ENCODE measurements around the gene EEF1A2. TPM values are rescaled to one million over a fixed set of nuclear protein-coding genes. Genes with fewer than 3 reads are reported as not detected.

The EEF1A2 gene
- total and polyA plus RNA-seq, 12 donors, result 881 to 1,465 (median 1,307) TPM

DNA sequence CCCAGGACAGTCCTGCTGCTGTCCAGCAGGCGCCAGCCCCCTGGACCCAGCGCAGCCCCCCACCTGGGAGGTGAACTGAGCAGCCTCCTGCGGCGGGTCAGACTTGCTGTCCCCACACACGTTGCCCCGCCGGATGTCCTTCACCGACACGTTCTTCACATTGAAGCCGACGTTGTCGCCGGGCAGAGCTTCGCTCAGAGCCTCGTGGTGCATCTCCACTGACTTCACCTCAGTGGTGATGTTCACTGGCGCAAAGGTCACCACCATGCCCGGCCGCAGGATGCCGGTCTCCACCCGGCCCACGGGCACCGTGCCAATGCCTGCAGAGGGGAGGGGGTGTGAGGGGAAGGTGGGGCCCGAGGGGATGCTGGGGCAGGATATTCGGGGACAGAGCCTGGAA, 8.5 kb downstream of the EEF1A2 start:
- peaks cover 0 to 67% (median 3%) of the 10 kb centered on the region in 9 donors for H3K36me3 ChIP-seq
- peaks cover 0 to 44% (median 37%) of the 10 kb centered on the region in 7 donors for H3K27me3 ChIP-seq
- ATAC-seq, result peak in 1 of 8 donors; percentile 20
- 58 to 61% methylated on average over 24 of the region's 24 CpGs for WGBS, 2 donors
- intact Hi-C loops (cut with DNase I), result no loop called here
- peaks cover 0 to 3% (median 0%) of the 10 kb centered on the region in 11 donors for H3K9me3 ChIP-seq
- H3K27ac ChIP-seq, result no peak overlapping the region
- H3K4me3 ChIP-seq, result no peak overlapping the region
- TF ChIP-seq, protein P1, sequence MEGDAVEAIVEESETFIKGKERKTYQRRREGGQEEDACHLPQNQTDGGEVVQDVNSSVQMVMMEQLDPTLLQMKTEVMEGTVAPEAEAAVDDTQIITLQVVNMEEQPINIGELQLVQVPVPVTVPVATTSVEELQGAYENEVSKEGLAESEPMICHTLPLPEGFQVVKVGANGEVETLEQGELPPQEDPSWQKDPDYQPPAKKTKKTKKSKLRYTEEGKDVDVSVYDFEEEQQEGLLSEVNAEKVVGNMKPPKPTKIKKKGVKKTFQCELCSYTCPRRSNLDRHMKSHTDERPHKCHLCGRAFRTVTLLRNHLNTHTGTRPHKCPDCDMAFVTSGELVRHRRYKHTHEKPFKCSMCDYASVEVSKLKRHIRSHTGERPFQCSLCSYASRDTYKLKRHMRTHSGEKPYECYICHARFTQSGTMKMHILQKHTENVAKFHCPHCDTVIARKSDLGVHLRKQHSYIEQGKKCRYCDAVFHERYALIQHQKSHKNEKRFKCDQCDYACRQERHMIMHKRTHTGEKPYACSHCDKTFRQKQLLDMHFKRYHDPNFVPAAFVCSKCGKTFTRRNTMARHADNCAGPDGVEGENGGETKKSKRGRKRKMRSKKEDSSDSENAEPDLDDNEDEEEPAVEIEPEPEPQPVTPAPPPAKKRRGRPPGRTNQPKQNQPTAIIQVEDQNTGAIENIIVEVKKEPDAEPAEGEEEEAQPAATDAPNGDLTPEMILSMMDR (IDR thresholded peaks at IDR 0.05), result no peak
- peak in 1 of 2 donors; percentile 32 for DNase-seq
- H3K4me1 ChIP-seq, result peaks cover 0 to 15% (median 7%) of the 10 kb centered on the region in 9 donors

GRCh38 chr20:63488315-63489251, 10.3 kb downstream of the EEF1A2 start:
- Histone ChIP-seq H3K36me3 (peaks cover 0 to 49% (median 2%) of the 10 kb centered on the region in 9 donors), H3K27me3 (peaks cover 0 to 56% (median 42%) of the 10 kb centered on the region in 7 donors), H3K4me3 (no peak overlapping the region), H3K27ac (no peak overlapping the region), H3K9me3 (peaks cover 0 to 3% (median 0%) of the 10 kb centered on the region in 11 donors), H3K4me1 (peaks cover 0 to 29% (median 5%) of the 10 kb centered on the region in 9 donors)
- TF ChIP-seq, protein P1 (IDR thresholded peaks at IDR 0.05), result no peak
- peak in 1 of 2 donors; percentile 7 for DNase-seq
- intact Hi-C loops (cut with DNase I), result no loop called here
- ATAC-seq, result no peak
- WGBS, 2 donors, result 31 to 44% methylated on average over 64 to 83 of the region's 83 CpGs

DNA sequence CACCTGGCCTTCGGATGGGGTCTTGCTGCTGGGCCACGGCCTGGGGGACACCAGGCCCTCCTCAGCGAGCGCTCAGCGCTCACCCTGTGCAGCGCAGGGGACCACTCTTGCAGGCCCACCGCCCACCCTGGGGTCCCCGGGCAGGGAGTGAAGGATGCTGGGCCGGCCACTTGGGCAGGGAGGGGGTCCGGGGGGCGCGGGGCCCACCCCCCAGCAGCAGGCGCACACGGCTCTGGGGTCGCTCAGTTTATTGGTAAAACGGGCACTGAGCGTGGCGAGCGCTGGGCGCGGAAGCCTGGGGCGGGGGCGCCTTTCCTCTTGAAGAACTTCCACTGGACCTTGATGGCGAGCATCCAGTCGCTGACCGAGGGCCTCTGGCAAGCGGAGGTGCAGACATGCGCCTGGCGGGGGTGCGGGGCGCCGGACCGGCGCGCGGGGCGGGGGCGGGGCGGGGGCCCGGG, 11.1 kb downstream of the EEF1A2 start:
- DNase-seq, result no peak
- peaks cover 0 to 57% (median 42%) of the 10 kb centered on the region in 7 donors for H3K27me3 ChIP-seq
- TF ChIP-seq, protein P1 (IDR thresholded peaks at IDR 0.05), result no peak
- 32 to 56% methylated on average over 22 to 39 of the region's 40 CpGs for WGBS, 2 donors
- H3K4me3 ChIP-seq, result no peak overlapping the region
- peaks cover 0 to 3% (median 0%) of the 10 kb centered on the region in 11 donors for H3K9me3 ChIP-seq
- peaks cover 0 to 41% (median 0%) of the 10 kb centered on the region in 9 donors for H3K36me3 ChIP-seq
- peaks cover 0 to 35% (median 12%) of the 10 kb centered on the region in 9 donors for H3K4me1 ChIP-seq
- intact Hi-C loops (cut with DNase I), result no loop called here
- no peak for ATAC-seq
- no peak overlapping the region for H3K27ac ChIP-seq

DNA sequence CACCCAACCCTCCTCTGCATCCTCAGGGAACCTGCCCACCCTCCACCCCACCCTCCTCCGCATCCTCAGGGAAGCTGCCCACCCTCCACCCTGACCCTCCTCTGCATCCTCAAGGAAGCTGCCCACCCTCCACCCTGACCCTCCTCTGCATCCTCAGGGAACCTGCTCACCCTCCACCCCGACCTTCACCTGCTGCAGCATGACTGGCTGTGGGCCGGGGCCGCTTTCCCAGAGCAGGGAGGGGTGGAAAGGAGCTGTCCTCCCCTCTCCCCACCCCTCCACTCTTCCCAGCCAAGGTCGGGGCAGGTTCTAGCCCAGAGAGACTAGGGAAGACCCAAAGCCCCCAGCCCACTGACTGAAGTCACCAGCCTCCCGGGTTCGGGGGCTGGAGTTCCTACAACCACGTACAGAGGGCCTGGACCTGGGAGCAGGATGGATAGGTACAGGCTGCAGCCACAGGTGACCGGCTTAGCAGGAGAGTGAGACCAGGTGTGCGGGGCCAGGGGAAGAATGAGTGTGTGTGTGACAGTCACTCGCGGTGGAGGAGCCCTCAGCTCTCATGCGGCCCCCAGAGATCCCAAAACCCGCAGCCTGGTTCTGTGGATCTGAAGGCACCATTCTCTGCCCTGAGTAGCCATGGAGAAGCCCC, 11.6 kb downstream of the EEF1A2 start:
- Histone ChIP-seq H3K4me1 (peaks cover 0 to 41% (median 16%) of the 10 kb centered on the region in 9 donors), H3K4me3 (no peak overlapping the region), H3K36me3 (peaks cover 0 to 41% (median 0%) of the 10 kb centered on the region in 9 donors), H3K9me3 (peaks cover 0 to 3% (median 0%) of the 10 kb centered on the region in 11 donors), H3K27me3 (peaks cover 0 to 60% (median 45%) of the 10 kb centered on the region in 7 donors), H3K27ac (no peak overlapping the region)
- no peak for ATAC-seq
- intact Hi-C loops (cut with DNase I), result no loop called here
- DNase-seq, result no peak
- TF ChIP-seq, protein P1 (IDR thresholded peaks at IDR 0.05), result no peak
- WGBS, 2 donors, result 57 to 69% methylated on average over 14 of the region's 14 CpGs

Measured in heart right ventricle (tissue), 16 donors.